H1 (cell line): ENCODE data around the gene ITGAE. TPM values are rescaled to one million over a fixed set of nuclear protein-coding genes. Genes with fewer than 3 reads are reported as not detected.

Source experiments
- CTCF ChIA-PET: fragments of 300-600 bp; sonication (Branson Sonifier 250); formaldehyde crosslinking; loops from one replicate; lab custom pipeline; 2021; ENCODE audit not compliant: partially characterized antibody; lab: Charles Lee
- POLR2A ChIA-PET: fragments of 300-600 bp; sonication (Branson Sonifier 250); formaldehyde crosslinking; loops from one replicate; lab custom pipeline; 2021; ENCODE audit warnings: inconsistent platforms; ENCODE audit not compliant: partially characterized antibody; lab: Charles Lee
- DNase-seq, 2 experiments: peaks; one replicate each; pipeline versions ENCODE4 v3.0.0 to v3.0.0-alpha.2; 2010 to 2022; ENCODE audit warnings: low spot score in 2 of 2, low read depth in 1 of 2, mixed read lengths in 1 of 2
- FAIRE-seq: peaks from 2 replicates; lab custom pipeline; 2011; peaks lifted over from hg19 to GRCh38; lab: Jason Lieb, UNC
- H2AFZ ChIP-seq: 2 replicates; pipeline ENCODE4 v1.8.1; 2012; ENCODE audit warnings: low read length, inconsistent platforms
- H2AK5ac ChIP-seq: 2 replicates; pipeline ENCODE4 v1.6.1; 2013; ENCODE audit warnings: low read depth, low read length
- H2BK120ac ChIP-seq: replicated peaks from 2 replicates; pipeline ENCODE3; 2013; ENCODE audit warnings: low read depth, low read length, inconsistent platforms
- H2BK12ac ChIP-seq: 2 replicates; pipeline ENCODE4 v1.6.1; 2013; ENCODE audit warnings: low read depth, low read length
- H2BK15ac ChIP-seq: 2 replicates; pipeline ENCODE4 v1.6.1; 2013; ENCODE audit warnings: low read length
- H2BK20ac ChIP-seq: 2 replicates; pipeline ENCODE4 v1.6.1; 2013; ENCODE audit warnings: low read length
- H2BK5ac ChIP-seq: 2 replicates; pipeline ENCODE4 v1.6.1; 2013; ENCODE audit warnings: low read depth, low read length
- H3K14ac ChIP-seq: 2 replicates; pipeline ENCODE4 v1.6.1; 2013; ENCODE audit warnings: inconsistent platforms; ENCODE audit not compliant: insufficient read length
- H3K18ac ChIP-seq: 2 replicates; pipeline ENCODE4 v1.6.1; 2013; ENCODE audit warnings: low read length; ENCODE audit errors: extremely low read depth
- H3K23ac ChIP-seq: 2 replicates; pipeline ENCODE4 v1.6.1; 2013; ENCODE audit warnings: inconsistent platforms; ENCODE audit not compliant: insufficient read length
- H3K23me2 ChIP-seq: 2 replicates; pipeline ENCODE4 v1.6.1; 2013; ENCODE audit warnings: low read depth, low read length
- H3K27ac ChIP-seq: 2 replicates; pipeline ENCODE4 v1.6.1; 2011; ENCODE audit warnings: low read depth, low read length, inconsistent platforms
- H3K27me3 ChIP-seq, 4 experiments: replicated peaks in 1 of 4; 1 replicate in 1 of 4; 2 replicates in 3 of 4; pipeline versions ENCODE4 v1.6.1 to v1.8.1; 2011 to 2013; ENCODE audit warnings: low read length in 3 of 4, mild to moderate bottlenecking in 3 of 4, inconsistent platforms in 2 of 4, mixed read lengths in 2 of 4, moderate library complexity in 1 of 4; ENCODE audit not compliant: control insufficient read depth in 3 of 4, insufficient read depth in 3 of 4; ENCODE audit errors: extremely low read depth in 1 of 4
- H3K36me3 ChIP-seq, 4 experiments: 2 replicates each; pipeline versions ENCODE4 v1.6.1 to v1.8.1; 2011 to 2013; ENCODE audit warnings: mild to moderate bottlenecking in 4 of 4, low read length in 3 of 4, moderate library complexity in 2 of 4, control low read depth in 1 of 4, inconsistent platforms in 1 of 4; ENCODE audit not compliant: insufficient read depth in 4 of 4, control insufficient read depth in 2 of 4
- H3K4ac ChIP-seq: replicated peaks from 2 replicates; pipeline ENCODE3; 2013; ENCODE audit warnings: low read length, low read depth, mixed read lengths, inconsistent platforms; ENCODE audit not compliant: insufficient read length
- H3K4me1 ChIP-seq, 4 experiments: replicated peaks in 1 of 4; 1 replicate in 1 of 4; 2 replicates in 3 of 4; pipeline versions ENCODE4 v1.6.1 to v1.8.1; 2011 to 2013; ENCODE audit warnings: low read length in 3 of 4, inconsistent platforms in 2 of 4, mixed read lengths in 1 of 4; ENCODE audit not compliant: insufficient read depth in 4 of 4, control insufficient read depth in 3 of 4
- H3K4me2 ChIP-seq, 2 experiments: 2 replicates each; pipeline versions ENCODE4 v1.6.1 to v1.8.1; 2011 to 2013; ENCODE audit warnings: low read depth in 2 of 2, low read length in 2 of 2, control low read depth in 1 of 2, inconsistent platforms in 1 of 2, mild to moderate bottlenecking in 1 of 2; ENCODE audit not compliant: insufficient read depth in 1 of 2
- H3K4me3 ChIP-seq, 4 experiments: fragments of 200-600, 300-600 bp in 1 of 4; sonication (generic), shearing (Covaris generic), sonication (Bioruptor Twin) in 1 of 4; 2 replicates each; pipeline versions ENCODE4 v1.5.1 to v1.8.1; 2011 to 2016; ENCODE audit warnings: low read length in 4 of 4, low read depth in 3 of 4, control low read depth in 2 of 4, inconsistent platforms in 2 of 4, mild to moderate bottlenecking in 2 of 4, mixed read lengths in 1 of 4, moderate library complexity in 1 of 4; ENCODE audit not compliant: insufficient read depth in 2 of 4; ENCODE audit errors: extremely low read depth in 1 of 4
- H3K56ac ChIP-seq: replicated peaks from 2 replicates; pipeline ENCODE3; 2013; ENCODE audit warnings: low read depth, mild to moderate bottlenecking, mixed read lengths, low read length, inconsistent platforms; ENCODE audit not compliant: insufficient read length
- H3K79me1 ChIP-seq: 2 replicates; pipeline ENCODE4 v1.6.1; 2013; ENCODE audit warnings: low read depth, low read length, control low read depth
- H3K79me2 ChIP-seq, 2 experiments: 2 replicates each; pipeline versions ENCODE4 v1.6.1 to v1.8.1; 2012 to 2013; ENCODE audit warnings: low read length in 2 of 2, mild to moderate bottlenecking in 2 of 2, inconsistent platforms in 1 of 2; ENCODE audit not compliant: insufficient read depth in 2 of 2, control insufficient read depth in 1 of 2
- H3K9ac ChIP-seq, 4 experiments: replicated peaks in 1 of 4; 1 replicate in 1 of 4; 2 replicates in 3 of 4; pipeline versions ENCODE4 v1.6.1 to v1.8.1; 2011 to 2013; ENCODE audit warnings: low read depth in 3 of 4, low read length in 3 of 4, control low read depth in 2 of 4, mild to moderate bottlenecking in 2 of 4, moderate library complexity in 2 of 4, inconsistent platforms in 1 of 4; ENCODE audit errors: extremely low read depth in 1 of 4
- H3K9me3 ChIP-seq, 2 experiments: 2 replicates each; pipeline versions ENCODE4 v1.6.1 to v1.8.1; 2012 to 2013; ENCODE audit warnings: mild to moderate bottlenecking in 2 of 2, moderate library complexity in 2 of 2, control low read depth in 1 of 2, inconsistent platforms in 1 of 2, low read depth in 1 of 2, low read length in 1 of 2, mixed read lengths in 1 of 2; ENCODE audit not compliant: insufficient read depth in 2 of 2
- H4K20me1 ChIP-seq, 2 experiments: replicated peaks in 1 of 2; 2 replicates each; pipeline versions ENCODE3 to v1.8.1; 2011 to 2013; ENCODE audit warnings: inconsistent platforms in 2 of 2, low read length in 2 of 2, mild to moderate bottlenecking in 1 of 2; ENCODE audit not compliant: insufficient read depth in 2 of 2, control insufficient read depth in 1 of 2
- H4K5ac ChIP-seq: 2 replicates; pipeline ENCODE4 v1.6.1; 2013; ENCODE audit warnings: low read length, low read depth, mixed read lengths, inconsistent platforms; ENCODE audit not compliant: insufficient read length
- H4K8ac ChIP-seq: 2 replicates; pipeline ENCODE4 v1.8.0; 2013; ENCODE audit warnings: mild to moderate bottlenecking, moderate library complexity, low read length, inconsistent platforms; ENCODE audit not compliant: insufficient read depth; ENCODE audit errors: extremely low read depth
- H4K91ac ChIP-seq: replicated peaks from 2 replicates; pipeline ENCODE3; 2013; ENCODE audit warnings: low read length, mixed read lengths, inconsistent platforms; ENCODE audit not compliant: insufficient read length
- ATF2 ChIP-seq: IDR thresholded peaks from 2 replicates; pipeline ENCODE4 v1.6.1; 2012; ENCODE audit warnings: low read length, inconsistent platforms
- BACH1 ChIP-seq: IDR thresholded peaks from 2 replicates; pipeline ENCODE4 v1.6.1; 2012; ENCODE audit warnings: low read length, improper control_type of control experiment
- BCL11A ChIP-seq, 2 experiments: IDR thresholded peaks; one replicate each; pipeline ENCODE4 v1.6.1; 2011; ENCODE audit warnings: low read depth in 2 of 2, low read length in 2 of 2, mild to moderate bottlenecking in 2 of 2
- BRCA1 ChIP-seq: IDR thresholded peaks from 2 replicates; pipeline ENCODE4 v1.6.1; 2012; ENCODE audit warnings: low read depth, low read length, improper control_type of control experiment
- CBX5 ChIP-seq: fragments of 300-800, 300-1000 bp; sonication (generic); IDR thresholded peaks from 2 replicates; pipeline ENCODE4 v1.7.1; 2016; ENCODE audit warnings: antibody characterized with exemption, low read length, low read depth
- CHD1 ChIP-seq: IDR thresholded peaks from 2 replicates; pipeline ENCODE4 v1.6.1; 2012; ENCODE audit warnings: low read depth, low read length, improper control_type of control experiment
- CREB1 ChIP-seq: IDR thresholded peaks from 2 replicates; pipeline ENCODE4 v1.6.1; 2012; ENCODE audit warnings: inconsistent platforms
- CTBP2 ChIP-seq: IDR thresholded peaks from 2 replicates; pipeline ENCODE4 v1.7.0; 2011; ENCODE audit warnings: borderline replicate concordance, mild to moderate bottlenecking, moderate library complexity, mixed read lengths, low read length; ENCODE audit not compliant: insufficient read depth, insufficient read length
- EP300 ChIP-seq, 2 experiments: IDR thresholded peaks; 1 replicate in 1 of 2; 2 replicates in 1 of 2; pipeline ENCODE4 v1.6.1; 2011 to 2012; ENCODE audit warnings: low read depth in 2 of 2, low read length in 2 of 2, mild to moderate bottlenecking in 2 of 2, borderline replicate concordance in 1 of 2, inconsistent platforms in 1 of 2, moderate library complexity in 1 of 2
- PHF8 ChIP-seq: fragments of 200-600 bp; sonication (generic); conservative IDR thresholded peaks from 2 replicates; pipeline ENCODE4 v1.7.1; 2012; ENCODE audit warnings: low read depth, mild to moderate bottlenecking, inconsistent platforms, low read length, moderate library complexity
- RXRA ChIP-seq: IDR thresholded peaks from 2 replicates; pipeline ENCODE4 v1.6.1; 2011; ENCODE audit warnings: low read depth, mild to moderate bottlenecking, low read length, moderate library complexity; ENCODE audit not compliant: insufficient read depth
- SIX5 ChIP-seq: IDR thresholded peaks from 2 replicates; pipeline ENCODE4 v1.6.1; 2011; ENCODE audit warnings: mild to moderate bottlenecking, low read depth, low read length
- TAF7 ChIP-seq: optimal IDR thresholded peaks from 2 replicates; pipeline ENCODE3; 2011; ENCODE audit warnings: low read depth, mild to moderate bottlenecking, inconsistent platforms, low read length, moderate library complexity, borderline replicate concordance
- WGBS, 2 experiments: shearing (Covaris generic) in 1 of 2; methylation state at CpG; one replicate each; pipeline versions ENCODE4 v1.1.6 to v1.1.7; 2013 to 2015; ENCODE audit warnings: low lambda C conversion rate in 2 of 2, mixed read lengths in 2 of 2, inconsistent platforms in 1 of 2, low coverage in 1 of 2, missing lambda C conversion rate in 1 of 2; ENCODE audit not compliant: insufficient replicate concordance in 2 of 2, insufficient coverage in 1 of 2, insufficient read length in 1 of 2; ENCODE audit errors: extremely low coverage in 1 of 2, missing lambda C conversion rate in 1 of 2; 5-methylcytosine and 5-hydroxymethylcytosine counted together
- polyA plus RNA-seq, 7 experiments: library from polyadenylated mRNA; depleted of rRNA in 3 of 7; stranded (reverse) in 5 of 7; unstranded in 2 of 7; fragments of >200 nt in 5 of 7; fragments of 200-250 nt in 2 of 7; gene quantifications; 1 replicate in 5 of 7; 2 replicates in 1 of 7; 4 replicates in 1 of 7; pipeline versions ENCODE4 v1.2.1 to v1.2.3, GENCODE V29; 2011 to 2013; ENCODE audit warnings: missing spikeins in 2 of 7, mixed read lengths in 2 of 7
- total RNA-seq: library from RNA; stranded (reverse); fragmentation: NEBNext Ultra II Directional; extraction: Animal tissue kit (Norgen Biotek cat#: 25700); gene quantifications from 2 replicates; pipeline ENCODE4 v1.2.1, GENCODE V29; 2021

The ITGAE gene
- total and polyA plus RNA-seq, 2 of the 8 experiments (the other 6 are each of a cell fraction or from before 2014, with no cell fraction given), result 23.2 to 43.1 TPM

DNA sequence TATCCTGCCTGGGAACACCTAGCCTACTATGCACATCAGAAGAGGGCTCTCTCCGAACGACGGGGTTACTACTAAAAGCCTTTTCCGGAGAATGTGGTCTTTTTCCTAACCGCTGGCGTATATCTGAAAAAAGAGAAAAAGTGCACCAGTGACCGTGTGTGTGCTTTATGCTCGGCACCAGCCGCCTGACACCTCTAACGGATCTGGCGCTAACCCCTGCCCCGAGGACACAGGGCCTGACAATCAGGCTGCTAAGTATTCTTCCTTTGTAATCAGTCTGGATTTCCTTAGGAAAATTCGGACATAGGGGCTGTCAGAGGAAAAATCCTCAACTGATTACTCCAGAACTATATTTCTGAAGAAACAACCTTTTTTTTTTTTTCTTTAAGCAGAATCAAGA lies 13.4 kb upstream of the ITGAE start:
- Histone ChIP-seq H3K14ac (no peak overlapping the region), H4K91ac (no peak overlapping the region), H3K4me3 (no peak overlapping the region), H2BK15ac (no peak overlapping the region), H3K18ac (no peak overlapping the region), H2BK12ac (no peak overlapping the region), H3K23ac (no peak overlapping the region), H2AFZ (no peak overlapping the region), H3K27me3 (no peaks in the 10 kb centered on the region), H3K56ac (no peak overlapping the region), H4K5ac (no peak overlapping the region), H2BK5ac (no peak overlapping the region), H3K23me2 (no peaks in the 10 kb centered on the region; the same call in 1 of the 2 replicates), H2BK20ac (no peak overlapping the region), H3K27ac (no peak overlapping the region), H2AK5ac (no peak overlapping the region), H3K79me2 (no peaks in the 10 kb centered on the region), H3K9me3 (no peaks in the 10 kb centered on the region), H3K36me3 (peaks cover 32 to 84% (median 63%) of the 10 kb centered on the region in 4 experiments), H4K20me1 (peaks cover 2 to 6% of the 10 kb centered on the region in 2 experiments), H3K4me1 (no peaks in the 10 kb centered on the region), H3K4me2 (no peak overlapping the region), H4K8ac (no peak overlapping the region), H2BK120ac (no peak overlapping the region), H3K4ac (no peak overlapping the region), H3K79me1 (no peaks in the 10 kb centered on the region), H3K9ac (no peak overlapping the region)
- POLR2A ChIA-PET, result no interaction called here
- WGBS, 2 experiments, result 87% methylated on average over 13 of the region's 13 CpGs; no CpG with 5 or more reads in 1 of the 2 experiments
- DNase-seq, result no peak
- CTCF ChIA-PET, result interaction anchor here (1.0 kb wide), 1 partner anchor 78 kb away, joined by 5 read pairs; no protein-coding TSS in a partner anchor
- FAIRE-seq, result no peak
- TF ChIP-seq BCL11A (IDR thresholded peaks at IDR 0.05; ENCODE audit: low read depth in 2 of 2, low read length in 2 of 2), result no peak
- no peak for TF ChIP-seq CREB1
- no peak for TF ChIP-seq PHF8
- TF ChIP-seq EP300 (IDR thresholded peaks at IDR 0.05; ENCODE audit: borderline replicate concordance in 1 of 2, low read depth in 2 of 2, low read length in 2 of 2), result no peak
- no peak for TF ChIP-seq ATF2
- no peak for TF ChIP-seq SIX5
- no peak for TF ChIP-seq TAF7
- TF ChIP-seq RXRA, result no peak
- no peak for TF ChIP-seq CBX5
- no peak for TF ChIP-seq BRCA1
- no peak for TF ChIP-seq BACH1
- no peak for TF ChIP-seq CHD1
- no peak for TF ChIP-seq CTBP2
